ENCODE data around the gene SEC14L2. TPM values are rescaled to one million over a fixed set of nuclear protein-coding genes. Genes with fewer than 3 reads are reported as not detected.
A peak's percentile ranks its signal among the peaks of the same experiment; 100 is the strongest.

Gene SEC14L2
- total RNA-seq, 3 donors from 2014 or later, result 10.4 to 13.2 (median 12.5) TPM

GRCh38 chr22:30368420-30368819, 28.4 kb upstream of the SEC14L2 start:
- no peak for ATAC-seq
- no peaks in the 10 kb centered on the region for H3K4me1 Mint-ChIP-seq (ENCODE audit: low read depth)
- no peaks in the 10 kb centered on the region for H3K27me3 Mint-ChIP-seq (ENCODE audit: low read depth)
- H3K4me3 Mint-ChIP-seq, result no peak overlapping the region
- no peak for DNase-seq
- H3K36me3 Mint-ChIP-seq (ENCODE audit: insufficient read depth), result peaks cover 7% of the 10 kb centered on the region
- H3K9me3 Mint-ChIP-seq, result no peaks in the 10 kb centered on the region

- ATAC-seq (no peak), DNase-seq (no peak)
- H3K4me1 Mint-ChIP-seq (ENCODE audit: low read depth), result no peaks in the 10 kb centered on the region
- no peak overlapping the region for H3K4me3 Mint-ChIP-seq
- H3K27me3 Mint-ChIP-seq (ENCODE audit: low read depth), result no peaks in the 10 kb centered on the region
- no peaks in the 10 kb centered on the region for H3K9me3 Mint-ChIP-seq
- peaks cover 3% of the 10 kb centered on the region for H3K36me3 Mint-ChIP-seq (ENCODE audit: insufficient read depth)
Observed at GRCh38 chr22:30370641-30371230, 26.1 kb upstream of the SEC14L2 start.

DNA sequence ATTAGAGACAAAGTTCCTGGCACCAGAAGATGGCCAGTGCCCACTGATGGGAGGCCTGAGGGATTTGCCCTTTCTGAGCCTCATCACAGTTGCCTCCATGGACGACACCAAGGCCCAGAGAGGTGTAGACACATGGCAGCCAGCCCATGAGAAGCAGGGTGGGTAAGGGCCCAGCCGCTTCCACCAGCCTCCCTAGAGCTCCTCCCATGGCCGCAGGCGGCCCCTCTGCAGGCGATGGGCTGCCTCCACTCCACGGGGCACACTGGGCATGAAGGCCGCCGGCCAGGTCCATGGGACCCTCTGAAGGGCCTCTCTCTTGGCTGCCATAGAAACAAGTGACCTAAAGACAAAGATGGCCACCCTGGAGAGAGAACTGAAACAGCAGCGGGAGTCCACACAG, 25.5 kb upstream of the SEC14L2 start:
- Mint-ChIP-seq H3K4me1 (ENCODE audit: low read depth) (no peaks in the 10 kb centered on the region), H3K36me3 (ENCODE audit: insufficient read depth) (peaks cover 3% of the 10 kb centered on the region), H3K4me3 (no peak overlapping the region), H3K9me3 (no peaks in the 10 kb centered on the region), H3K27me3 (ENCODE audit: low read depth) (no peaks in the 10 kb centered on the region)
- DNase-seq (no peak), ATAC-seq (no peak)

DNA sequence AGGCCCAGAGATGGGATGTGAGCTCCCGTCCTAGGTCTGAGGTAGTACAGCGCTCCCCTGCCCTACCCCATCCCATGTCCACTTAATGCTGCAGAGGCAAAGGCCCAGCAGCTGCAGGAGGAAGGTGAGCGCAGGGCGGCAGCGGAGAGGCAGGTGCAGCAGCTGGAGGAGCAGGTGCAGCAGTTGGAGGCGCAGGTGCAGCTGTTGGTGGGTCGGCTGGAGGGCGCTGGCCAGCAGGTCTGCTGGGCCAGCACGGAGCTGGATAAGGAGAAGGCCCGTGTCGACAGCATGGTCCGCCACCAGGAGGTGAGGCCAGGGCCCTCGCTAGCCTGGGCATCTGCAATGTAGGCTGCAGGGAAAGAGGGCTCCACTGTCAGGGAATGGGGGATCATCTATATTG, 24.8 kb upstream of the SEC14L2 start:
- Mint-ChIP-seq H3K9me3 (no peaks in the 10 kb centered on the region), H3K4me1 (ENCODE audit: low read depth) (no peaks in the 10 kb centered on the region), H3K27me3 (ENCODE audit: low read depth) (no peaks in the 10 kb centered on the region), H3K4me3 (no peak overlapping the region), H3K36me3 (ENCODE audit: insufficient read depth) (no peaks in the 10 kb centered on the region)
- ATAC-seq, result no peak
- DNase-seq, result no peak

DNA sequence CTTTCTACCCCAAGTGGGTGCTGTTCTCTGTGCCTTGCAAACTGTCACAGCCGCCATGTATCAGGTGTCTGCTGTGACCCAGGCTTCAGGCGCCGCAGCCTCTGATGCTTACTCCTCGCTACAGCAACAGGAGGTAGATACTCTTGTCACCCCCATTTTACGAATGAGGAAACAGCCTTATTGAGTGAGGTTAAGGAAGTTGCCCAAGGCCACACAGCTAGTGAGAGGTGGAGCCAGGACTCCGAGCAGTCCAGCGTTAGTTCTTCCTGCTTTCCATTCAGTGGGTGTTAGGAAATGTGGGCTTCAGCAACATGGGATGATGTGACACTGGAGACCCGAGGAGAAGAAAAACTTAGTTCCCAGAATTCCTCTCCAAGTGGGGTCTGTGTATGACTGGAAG, 23.9 kb upstream of the SEC14L2 start:
- no peaks in the 10 kb centered on the region for H3K36me3 Mint-ChIP-seq (ENCODE audit: insufficient read depth)
- no peaks in the 10 kb centered on the region for H3K4me1 Mint-ChIP-seq (ENCODE audit: low read depth)
- H3K27me3 Mint-ChIP-seq (ENCODE audit: low read depth), result no peaks in the 10 kb centered on the region
- H3K9me3 Mint-ChIP-seq, result no peaks in the 10 kb centered on the region
- H3K4me3 Mint-ChIP-seq, result no peak overlapping the region
- DNase-seq (no peak), ATAC-seq (no peak)

GRCh38 chr22:30373331-30374325, 23.2 kb upstream of the SEC14L2 start:
- H3K27me3 Mint-ChIP-seq (ENCODE audit: low read depth), result no peaks in the 10 kb centered on the region
- H3K4me1 Mint-ChIP-seq (ENCODE audit: low read depth), result no peaks in the 10 kb centered on the region
- H3K9me3 Mint-ChIP-seq, result no peaks in the 10 kb centered on the region
- no peak overlapping the region for H3K4me3 Mint-ChIP-seq
- DNase-seq (no peak), ATAC-seq (no peak)
- no peaks in the 10 kb centered on the region for H3K36me3 Mint-ChIP-seq (ENCODE audit: insufficient read depth)

DNA sequence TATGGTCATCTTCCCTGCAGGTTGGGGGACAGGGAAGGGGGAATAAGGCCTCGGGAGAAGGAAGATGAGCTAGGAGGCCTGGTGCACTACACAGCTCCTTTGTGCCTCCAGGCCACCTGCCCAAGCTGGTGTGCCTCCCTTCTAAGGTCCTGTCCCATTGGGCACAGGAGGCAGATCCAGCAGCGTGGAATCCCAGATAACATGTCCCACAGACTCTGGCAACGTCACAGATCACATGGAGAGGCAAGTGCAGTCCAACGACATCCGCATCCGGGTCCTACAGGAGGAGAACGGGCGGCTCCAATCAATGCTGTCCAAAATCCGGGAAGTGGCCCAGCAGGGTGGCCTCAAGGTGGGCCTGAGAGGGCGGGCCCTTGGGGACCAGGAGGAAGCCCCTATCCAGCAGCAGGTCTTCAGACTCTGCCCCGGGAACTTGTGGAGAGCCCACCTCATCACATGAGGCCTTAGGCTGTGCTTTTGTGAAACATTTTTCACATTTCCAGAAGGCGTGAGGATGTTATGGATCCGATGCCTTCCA, 21.4 kb upstream of the SEC14L2 start:
- no peak for ATAC-seq
- Mint-ChIP-seq H3K4me3 (no peak overlapping the region), H3K4me1 (ENCODE audit: low read depth) (no peaks in the 10 kb centered on the region), H3K9me3 (no peaks in the 10 kb centered on the region), H3K27me3 (ENCODE audit: low read depth) (no peaks in the 10 kb centered on the region), H3K36me3 (ENCODE audit: insufficient read depth) (no peaks in the 10 kb centered on the region)
- DNase-seq, result no peak

DNA sequence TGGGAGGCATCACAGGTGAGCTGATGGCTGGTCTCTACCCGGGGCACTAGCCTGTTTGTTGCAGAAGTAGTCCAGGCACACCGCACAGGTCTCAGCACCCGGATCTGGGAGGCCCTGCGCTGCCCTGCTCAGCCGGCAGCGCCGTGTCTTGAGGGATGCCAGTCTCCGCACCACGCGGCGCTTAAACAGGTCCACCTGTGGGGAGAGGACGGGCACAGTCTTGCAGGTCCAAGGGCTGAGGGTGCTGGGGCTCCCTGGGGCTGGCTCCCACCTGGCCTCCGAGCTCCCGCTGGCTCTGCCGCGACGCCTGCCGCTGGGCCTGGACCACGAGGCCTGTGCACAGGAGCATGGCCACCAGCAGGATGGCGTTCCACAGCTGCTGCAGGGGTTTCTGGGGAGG, 16.8 kb upstream of the SEC14L2 start:
- Mint-ChIP-seq H3K36me3 (ENCODE audit: insufficient read depth) (no peaks in the 10 kb centered on the region), H3K4me3 (no peak overlapping the region), H3K4me1 (ENCODE audit: low read depth) (no peaks in the 10 kb centered on the region), H3K9me3 (no peaks in the 10 kb centered on the region), H3K27me3 (ENCODE audit: low read depth) (no peaks in the 10 kb centered on the region)
- ATAC-seq, result no peak
- DNase-seq, result no peak

DNA sequence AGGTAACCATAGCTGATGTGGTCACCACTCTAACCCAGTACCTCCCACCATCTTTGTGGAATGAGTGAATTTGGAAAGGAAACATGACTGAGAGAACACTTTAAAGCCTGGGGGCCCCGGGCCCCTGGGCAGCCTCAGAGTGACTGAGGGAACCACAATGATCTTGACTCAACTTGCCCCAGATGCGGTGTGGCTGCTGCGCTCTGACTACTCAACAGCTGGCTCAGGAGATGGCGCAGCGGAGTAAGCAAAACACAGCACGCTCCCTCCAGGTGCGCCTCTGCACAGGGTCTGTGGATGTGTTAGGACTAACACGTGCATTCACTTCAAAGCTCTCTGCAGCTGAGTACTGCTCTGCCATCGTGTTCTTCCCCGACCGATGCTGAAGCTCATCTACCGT, 15.6 kb upstream of the SEC14L2 start:
- Mint-ChIP-seq H3K27me3 (ENCODE audit: low read depth) (no peaks in the 10 kb centered on the region), H3K9me3 (no peaks in the 10 kb centered on the region), H3K4me1 (ENCODE audit: low read depth) (peaks cover 2% of the 10 kb centered on the region), H3K4me3 (no peak overlapping the region), H3K36me3 (ENCODE audit: insufficient read depth) (no peaks in the 10 kb centered on the region)
- ATAC-seq (peak; percentile 54 to 66), DNase-seq (no peak)

DNA sequence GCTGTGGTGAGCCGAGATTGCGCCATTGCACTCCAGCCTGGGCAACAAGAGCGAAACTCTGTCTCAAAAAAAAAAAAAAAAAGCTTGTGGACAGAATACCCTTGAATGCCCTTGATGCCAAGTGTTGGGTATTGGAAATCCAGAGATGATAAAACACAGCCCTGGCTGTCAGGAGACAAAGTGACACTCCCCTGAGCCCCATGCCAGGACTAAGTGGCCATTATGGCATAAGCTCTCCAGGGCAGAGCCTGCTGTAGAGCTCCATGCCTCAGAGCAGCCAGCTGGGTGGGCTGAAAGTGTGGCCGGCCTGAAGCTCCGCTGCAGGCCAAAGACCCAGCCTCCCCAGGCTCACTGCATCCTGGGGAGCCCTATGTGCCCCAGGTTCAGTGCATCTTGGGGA, 14.5 kb upstream of the SEC14L2 start:
- Mint-ChIP-seq H3K36me3 (ENCODE audit: insufficient read depth) (no peaks in the 10 kb centered on the region), H3K27me3 (ENCODE audit: low read depth) (no peaks in the 10 kb centered on the region), H3K9me3 (no peaks in the 10 kb centered on the region), H3K4me1 (ENCODE audit: low read depth) (peaks cover 3% of the 10 kb centered on the region), H3K4me3 (no peak overlapping the region)
- ATAC-seq (no peak), DNase-seq (no peak)

DNA sequence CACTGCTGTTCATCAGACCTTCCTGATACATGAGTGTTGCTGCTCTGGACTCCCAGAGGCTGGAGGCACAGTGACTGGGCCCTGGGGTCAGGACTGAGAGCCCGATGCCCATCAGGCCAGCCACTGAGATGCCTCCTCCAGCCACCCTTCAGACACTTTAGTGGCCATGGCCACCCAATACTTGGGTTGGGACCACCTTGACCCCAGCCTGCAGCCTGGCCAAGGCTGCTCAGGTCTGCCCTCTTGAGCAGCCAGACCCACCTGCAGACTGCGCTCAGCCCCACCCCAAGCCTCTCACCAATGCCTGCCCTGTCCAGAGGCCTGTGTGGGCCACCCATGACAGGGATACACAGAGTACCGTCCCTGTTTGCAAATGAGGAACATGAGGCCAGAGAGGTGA, 13.8 kb upstream of the SEC14L2 start:
- Mint-ChIP-seq H3K36me3 (ENCODE audit: insufficient read depth) (no peaks in the 10 kb centered on the region), H3K4me1 (ENCODE audit: low read depth) (peaks cover 6% of the 10 kb centered on the region), H3K4me3 (no peak overlapping the region), H3K9me3 (no peaks in the 10 kb centered on the region), H3K27me3 (ENCODE audit: low read depth) (no peaks in the 10 kb centered on the region)
- ATAC-seq, result no peak
- DNase-seq, result no peak

GRCh38 chr22:30385942-30386341, 10.9 kb upstream of the SEC14L2 start:
- Mint-ChIP-seq H3K27me3 (ENCODE audit: low read depth) (no peaks in the 10 kb centered on the region), H3K4me3 (peak overlapping the region; percentile 77), H3K4me1 (ENCODE audit: low read depth) (peaks cover 7% of the 10 kb centered on the region), H3K36me3 (ENCODE audit: insufficient read depth) (no peaks in the 10 kb centered on the region), H3K9me3 (no peaks in the 10 kb centered on the region)
- no peak for DNase-seq
- ATAC-seq, result no peak

- H3K27me3 Mint-ChIP-seq (ENCODE audit: low read depth), result no peaks in the 10 kb centered on the region
- H3K36me3 Mint-ChIP-seq (ENCODE audit: insufficient read depth), result no peaks in the 10 kb centered on the region
- no peak for DNase-seq
- ATAC-seq, result no peak
- peaks cover 13% of the 10 kb centered on the region for H3K4me1 Mint-ChIP-seq (ENCODE audit: low read depth)
- H3K9me3 Mint-ChIP-seq, result no peaks in the 10 kb centered on the region
- H3K4me3 Mint-ChIP-seq, result peak overlapping the region; percentile 77
Observed at GRCh38 chr22:30386608-30386959, 10.2 kb upstream of the SEC14L2 start.

GRCh38 chr22:30386960-30387827, 9.6 kb upstream of the SEC14L2 start, which contains the start of gene RNF215:
Gene RNF215, minus strand, starts transcription at chr22:30387411. Its CDS starts 98 bp downstream, at chr22:30387313.
- peak; percentile 78 for DNase-seq
- H3K4me3 Mint-ChIP-seq, result peak within 1 kb of the TSS; percentile 77
- H3K9me3 Mint-ChIP-seq, result no peaks in the 10 kb centered on the region
- ATAC-seq, result peak; percentile 85 to 88
- no peaks in the 10 kb centered on the region for H3K36me3 Mint-ChIP-seq (ENCODE audit: insufficient read depth)
- peaks cover 16% of the 10 kb centered on the region for H3K4me1 Mint-ChIP-seq (ENCODE audit: low read depth)
- H3K27me3 Mint-ChIP-seq (ENCODE audit: low read depth), result no peaks in the 10 kb centered on the region
